BJ (cell line): ENCODE data around the gene SAP130. TPM values are rescaled to one million over a fixed set of nuclear protein-coding genes. Genes with fewer than 3 reads are reported as not detected.

ENCODE experiments used
- CTCF ChIA-PET: fragments of 350-600 bp; formaldehyde crosslinking; extraction: SDS; loops from one replicate; lab custom pipeline; 2021; ENCODE audit warnings: antibody characterized with exemption, inconsistent platforms; lab: Yijun Ruan, JAX
- POLR2A ChIA-PET: fragments of 300-600 bp; sonication (Branson Sonifier 250); formaldehyde crosslinking; extraction: SDS; loops from one replicate; lab custom pipeline; 2021; ENCODE audit warnings: antibody characterized with exemption; lab: Charles Lee
- DNase-seq: peaks from one replicate; pipeline ENCODE4 v3.0.0-alpha.2; 2011; ENCODE audit warnings: low read depth
- H3K27me3 ChIP-seq: 2 replicates; pipeline ENCODE4 v1.6.0; 2011; ENCODE audit warnings: low read length; ENCODE audit not compliant: control insufficient read depth, insufficient read depth
- H3K36me3 ChIP-seq: 2 replicates; pipeline ENCODE4 v1.5.1; 2011; ENCODE audit warnings: low read length; ENCODE audit not compliant: control insufficient read depth, insufficient read depth
- H3K4me3 ChIP-seq: 2 replicates; pipeline ENCODE4 v1.5.1; 2011; ENCODE audit warnings: low read depth, mild to moderate bottlenecking, control low read depth, low read length
- CTCF ChIP-seq: IDR thresholded peaks from 2 replicates; pipeline ENCODE4 v1.5.1; 2011; ENCODE audit warnings: low read depth, mild to moderate bottlenecking, control low read depth, inconsistent platforms, low read length, moderate library complexity; ENCODE audit not compliant: insufficient read depth
- polyA plus RNA-seq: library from polyadenylated mRNA; depleted of rRNA; stranded (reverse); fragments of >200 nt; gene quantifications from 2 replicates; pipeline ENCODE4 v1.2.3, GENCODE V29; 2011

The SAP130 gene
- polyA plus RNA-seq, 1 experiment = 20.4 TPM

GRCh38 chr2:128062571-128062970 lies 34.7 kb upstream of the SAP130 start:
- no peak for TF ChIP-seq CTCF
- H3K27me3 ChIP-seq = no peaks in the 10 kb centered on the region
- H3K4me3 ChIP-seq = no peak overlapping the region
- H3K36me3 ChIP-seq = no peaks in the 10 kb centered on the region
- ChIA-PET POLR2A (no interaction called here), CTCF (interaction anchor here (1.5 to 3.2 kb wide), 6 partner anchors 10 to 1861 kb away, joined by 5 to 22 read pairs (median 10); no protein-coding TSS in a partner anchor)
- DNase-seq = no peak

- TF ChIP-seq CTCF = no peak
- Histone ChIP-seq H3K36me3 (no peaks in the 10 kb centered on the region), H3K4me3 (no peak overlapping the region), H3K27me3 (no peaks in the 10 kb centered on the region)
- DNase-seq = no peak
- ChIA-PET CTCF (no interaction called here), POLR2A (no interaction called here)
Observed at GRCh38 chr2:128058114-128058513, 30.3 kb upstream of the SAP130 start.

- CTCF ChIA-PET = interaction anchor here (0.6 to 0.9 kb wide), 2 partner anchors 10 to 23 kb away, joined by 3 read pairs; no protein-coding TSS in a partner anchor
- TF ChIP-seq CTCF = no peak
Observed at GRCh38 chr2:128057334-128057733, 29.5 kb upstream of the SAP130 start.

GRCh38 chr2:128054104-128054885 lies 26.4 kb upstream of the SAP130 start:
- Histone ChIP-seq H3K4me3 (no peak overlapping the region), H3K27me3 (peaks cover 4% of the 10 kb centered on the region; the same call in 1 of the 2 replicates), H3K36me3 (no peaks in the 10 kb centered on the region)
- DNase-seq = no peak
- CTCF ChIA-PET = interaction anchor here (5.2 kb wide), 1 partner anchor 9 kb away, joined by 22 read pairs; no protein-coding TSS in a partner anchor
- TF ChIP-seq CTCF = no peak
- POLR2A ChIA-PET = no interaction called here

More at GRCh38 chr2:128057334-128057733, 29.5 kb upstream of the SAP130 start:
- DNase-seq = no peak
- Histone ChIP-seq H3K36me3 (no peaks in the 10 kb centered on the region), H3K4me3 (no peak overlapping the region), H3K27me3 (no peaks in the 10 kb centered on the region)
- POLR2A ChIA-PET = interaction anchor here (0.6 to 0.7 kb wide), 2 partner anchors 9 to 12 kb away, joined by 10 to 24 read pairs; no protein-coding TSS in a partner anchor

GRCh38 chr2:128053331-128053730 lies 25.5 kb upstream of the SAP130 start:
- TF ChIP-seq CTCF = no peak

More at GRCh38 chr2:128053331-128053730, 25.5 kb upstream of the SAP130 start:
- ChIA-PET POLR2A (no interaction called here), CTCF (interaction anchor here (5.2 kb wide), 1 partner anchor 10 kb away, joined by 22 read pairs; no protein-coding TSS in a partner anchor)
- Histone ChIP-seq H3K36me3 (no peaks in the 10 kb centered on the region), H3K27me3 (peaks cover 4% of the 10 kb centered on the region; the same call in 1 of the 2 replicates), H3K4me3 (no peak overlapping the region)
- no peak for DNase-seq
